Transverse colon (tissue), 3 donors: ENCODE data around the gene PCMTD2.

Experiments used
- CTCF ChIP-seq, 5 experiments: fragments of 200-600 bp in 3 of 5; fragments of 450-650 bp in 2 of 5; sonication (generic) in 3 of 5; IDR thresholded peaks; 1 replicate in 2 of 5; 2 replicates in 3 of 5; pipeline ENCODE4 v1.5.1; 2016 to 2017; ENCODE audit warnings: antibody characterized with exemption in 5 of 5, inconsistent platforms in 3 of 5, mild to moderate bottlenecking in 2 of 5, moderate library complexity in 1 of 5
- POLR2A ChIP-seq: fragments of 450-650 bp; IDR thresholded peaks from one replicate; pipeline ENCODE4 v1.6.1; 2016; ENCODE audit warnings: antibody characterized with exemption, mild to moderate bottlenecking, moderate library complexity

GRCh38 chr20:64224351-64225170 is 31.0 kb upstream of the PCMTD2 start:
- TF ChIP-seq CTCF (IDR thresholded peaks at IDR 0.05) (no peak), POLR2A (no peak)
